ENCODE measurements around the gene ACSL1.

ACSL1 gene

DNA sequence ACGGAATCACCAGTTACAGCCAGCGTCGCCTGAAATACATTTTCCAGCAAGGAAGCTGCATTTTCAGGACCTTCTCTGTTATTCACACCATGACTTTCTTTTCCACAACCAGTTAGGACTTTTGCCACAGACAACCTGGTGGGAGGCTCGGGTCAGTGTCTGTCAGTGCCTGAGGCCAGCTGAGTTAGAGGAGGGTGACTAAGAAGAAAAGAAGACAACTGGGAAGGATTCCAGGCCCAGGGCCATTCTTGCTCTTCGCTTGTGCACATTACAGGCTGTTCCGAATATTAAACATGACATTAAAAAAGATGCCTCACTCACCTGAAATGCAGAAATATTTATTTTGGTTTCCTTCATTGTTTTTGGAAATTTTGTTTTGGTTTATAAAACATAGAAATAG lies 70.5 kb downstream of the ACSL1 start:
- Histone ChIP-seq H3K79me2 (ENCODE audit: insufficient read depth, low read length) (no peaks in the 10 kb centered on the region), H3K4me3 (ENCODE audit: low read length, poor library complexity, severe bottlenecking) (no peak overlapping the region), H3K9ac (ENCODE audit: low read depth, low read length, poor library complexity, severe bottlenecking) (no peak overlapping the region), H3K9me3 (ENCODE audit: insufficient read depth, low read depth, low read length) (no peaks in the 10 kb centered on the region), H3K9me2 (replicated peaks; ENCODE audit: low read depth, low read length) (no peaks in the 10 kb centered on the region), H3K4me2 (ENCODE audit: low read depth, low read length, poor library complexity, severe bottlenecking) (no peak overlapping the region), H3K27me3 (ENCODE audit: insufficient read depth, low read length, poor library complexity, severe bottlenecking) (no peaks in the 10 kb centered on the region), H3F3A (ENCODE audit: low read depth) (no peaks in the 10 kb centered on the region), H4K20me1 (ENCODE audit: insufficient read depth, low read length, poor library complexity, severe bottlenecking) (no peaks in the 10 kb centered on the region), H3K36me3 (ENCODE audit: insufficient read depth, low read length) (no peaks in the 10 kb centered on the region), H2AFZ (ENCODE audit: low read length) (no peak overlapping the region), H3K4me1 (ENCODE audit: insufficient read depth, low read length, poor library complexity, severe bottlenecking) (no peaks in the 10 kb centered on the region)
- no peak for TF ChIP-seq EZH2phosphoT487 (IDR thresholded peaks at IDR 0.05; ENCODE audit: borderline replicate concordance)
- TF ChIP-seq, protein P1, sequence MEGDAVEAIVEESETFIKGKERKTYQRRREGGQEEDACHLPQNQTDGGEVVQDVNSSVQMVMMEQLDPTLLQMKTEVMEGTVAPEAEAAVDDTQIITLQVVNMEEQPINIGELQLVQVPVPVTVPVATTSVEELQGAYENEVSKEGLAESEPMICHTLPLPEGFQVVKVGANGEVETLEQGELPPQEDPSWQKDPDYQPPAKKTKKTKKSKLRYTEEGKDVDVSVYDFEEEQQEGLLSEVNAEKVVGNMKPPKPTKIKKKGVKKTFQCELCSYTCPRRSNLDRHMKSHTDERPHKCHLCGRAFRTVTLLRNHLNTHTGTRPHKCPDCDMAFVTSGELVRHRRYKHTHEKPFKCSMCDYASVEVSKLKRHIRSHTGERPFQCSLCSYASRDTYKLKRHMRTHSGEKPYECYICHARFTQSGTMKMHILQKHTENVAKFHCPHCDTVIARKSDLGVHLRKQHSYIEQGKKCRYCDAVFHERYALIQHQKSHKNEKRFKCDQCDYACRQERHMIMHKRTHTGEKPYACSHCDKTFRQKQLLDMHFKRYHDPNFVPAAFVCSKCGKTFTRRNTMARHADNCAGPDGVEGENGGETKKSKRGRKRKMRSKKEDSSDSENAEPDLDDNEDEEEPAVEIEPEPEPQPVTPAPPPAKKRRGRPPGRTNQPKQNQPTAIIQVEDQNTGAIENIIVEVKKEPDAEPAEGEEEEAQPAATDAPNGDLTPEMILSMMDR (conservative IDR thresholded peaks at IDR 0.05; ENCODE audit: low read length): no peak

DNA sequence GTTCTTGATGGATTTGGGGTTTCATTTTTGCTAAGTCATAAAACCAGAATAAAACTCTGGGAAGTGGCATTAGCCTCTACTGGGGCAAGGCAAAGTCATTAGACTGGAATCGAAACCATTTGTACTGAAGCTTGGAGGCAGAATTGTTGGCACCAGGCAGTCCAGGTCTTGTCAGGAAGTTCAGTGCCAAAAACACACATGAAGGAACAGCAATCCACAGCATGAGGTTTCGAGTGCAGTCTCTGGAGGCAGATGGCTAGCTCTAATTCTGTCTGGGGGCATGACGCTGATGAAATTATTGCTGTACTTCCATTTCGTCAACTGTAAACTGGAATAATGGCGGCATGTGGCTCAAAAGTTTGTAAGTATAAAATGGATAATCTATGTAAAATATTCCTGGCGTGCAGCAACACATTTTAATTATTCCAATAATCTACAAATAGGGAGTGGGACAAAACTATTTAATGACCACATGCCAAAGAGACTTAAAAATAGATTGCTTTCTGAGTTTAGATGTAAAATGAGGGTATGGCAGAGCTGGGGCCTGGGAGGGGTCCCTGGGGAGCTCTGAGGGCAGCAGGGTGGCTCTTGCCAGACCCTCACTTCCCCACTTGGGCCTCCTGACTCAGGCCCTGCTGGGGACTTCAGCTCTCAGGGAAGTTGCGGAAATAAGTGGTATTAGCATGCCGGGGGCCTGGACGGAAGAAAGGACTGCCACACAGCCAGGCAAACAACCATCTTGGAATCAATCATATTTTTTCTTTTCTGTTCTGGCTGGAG lies 73.1 kb downstream of the ACSL1 start:
- Histone ChIP-seq H3K4me3 (ENCODE audit: low read length, poor library complexity, severe bottlenecking) (no peak overlapping the region), H3K27me3 (ENCODE audit: insufficient read depth, low read length, poor library complexity, severe bottlenecking) (no peaks in the 10 kb centered on the region), H3F3A (ENCODE audit: low read depth) (no peaks in the 10 kb centered on the region), H3K36me3 (ENCODE audit: insufficient read depth, low read length) (no peaks in the 10 kb centered on the region), H3K9me3 (ENCODE audit: insufficient read depth, low read depth, low read length) (no peaks in the 10 kb centered on the region), H3K9me2 (replicated peaks; ENCODE audit: low read depth, low read length) (no peaks in the 10 kb centered on the region), H4K20me1 (ENCODE audit: insufficient read depth, low read length, poor library complexity, severe bottlenecking) (no peaks in the 10 kb centered on the region), H3K4me1 (ENCODE audit: insufficient read depth, low read length, poor library complexity, severe bottlenecking) (no peaks in the 10 kb centered on the region), H3K79me2 (ENCODE audit: insufficient read depth, low read length) (no peaks in the 10 kb centered on the region), H2AFZ (ENCODE audit: low read length) (no peak overlapping the region), H3K4me2 (ENCODE audit: low read depth, low read length, poor library complexity, severe bottlenecking) (no peak overlapping the region), H3K9ac (ENCODE audit: low read depth, low read length, poor library complexity, severe bottlenecking) (no peak overlapping the region)
- TF ChIP-seq, protein P1 (conservative IDR thresholded peaks at IDR 0.05; ENCODE audit: low read length): no peak
- no peak for TF ChIP-seq EZH2phosphoT487 (IDR thresholded peaks at IDR 0.05; ENCODE audit: borderline replicate concordance)

DNA sequence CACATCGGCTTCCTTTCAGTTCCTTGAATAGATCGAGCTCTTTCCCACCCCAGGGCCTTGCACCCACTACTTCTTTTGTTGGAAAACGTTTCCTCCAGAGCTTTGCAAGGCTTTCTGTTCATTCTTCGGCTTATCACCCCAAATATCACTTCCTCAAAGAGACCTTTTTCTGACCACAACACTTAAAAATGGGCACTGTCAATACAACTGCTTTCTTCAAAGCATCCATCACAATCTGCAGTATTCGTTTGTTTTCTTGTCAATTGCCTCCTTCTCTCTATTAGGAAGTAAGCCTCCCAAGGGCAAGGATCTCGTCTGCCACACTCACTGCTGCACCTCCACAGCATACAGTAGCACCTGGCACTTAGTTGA lies 74.2 kb downstream of the ACSL1 start:
- Histone ChIP-seq H3K9ac (ENCODE audit: low read depth, low read length, poor library complexity, severe bottlenecking) (no peak overlapping the region), H3K9me2 (replicated peaks; ENCODE audit: low read depth, low read length) (no peaks in the 10 kb centered on the region), H3K9me3 (ENCODE audit: insufficient read depth, low read depth, low read length) (no peaks in the 10 kb centered on the region), H3K79me2 (ENCODE audit: insufficient read depth, low read length) (no peaks in the 10 kb centered on the region), H2AFZ (ENCODE audit: low read length) (no peak overlapping the region), H3K4me2 (ENCODE audit: low read depth, low read length, poor library complexity, severe bottlenecking) (no peak overlapping the region), H3K36me3 (ENCODE audit: insufficient read depth, low read length) (no peaks in the 10 kb centered on the region), H3F3A (ENCODE audit: low read depth) (no peaks in the 10 kb centered on the region), H3K4me1 (ENCODE audit: insufficient read depth, low read length, poor library complexity, severe bottlenecking) (peaks cover 1% of the 10 kb centered on the region), H3K4me3 (ENCODE audit: low read length, poor library complexity, severe bottlenecking) (no peak overlapping the region), H3K27me3 (ENCODE audit: insufficient read depth, low read length, poor library complexity, severe bottlenecking) (no peaks in the 10 kb centered on the region), H4K20me1 (ENCODE audit: insufficient read depth, low read length, poor library complexity, severe bottlenecking) (no peaks in the 10 kb centered on the region)
- no peak for TF ChIP-seq EZH2phosphoT487 (IDR thresholded peaks at IDR 0.05; ENCODE audit: borderline replicate concordance)
- TF ChIP-seq, protein P1 (conservative IDR thresholded peaks at IDR 0.05; ENCODE audit: low read length): no peak

Measured in Loucy (cell line).